Measurements from ENCODE around the gene RAD23B.
"Not testable (repeated sequence)": the region's sequence is repeated elsewhere in the genome, so short reads cannot be mapped to it uniquely, and the experiment has no call there.

Gene RAD23B

DNA sequence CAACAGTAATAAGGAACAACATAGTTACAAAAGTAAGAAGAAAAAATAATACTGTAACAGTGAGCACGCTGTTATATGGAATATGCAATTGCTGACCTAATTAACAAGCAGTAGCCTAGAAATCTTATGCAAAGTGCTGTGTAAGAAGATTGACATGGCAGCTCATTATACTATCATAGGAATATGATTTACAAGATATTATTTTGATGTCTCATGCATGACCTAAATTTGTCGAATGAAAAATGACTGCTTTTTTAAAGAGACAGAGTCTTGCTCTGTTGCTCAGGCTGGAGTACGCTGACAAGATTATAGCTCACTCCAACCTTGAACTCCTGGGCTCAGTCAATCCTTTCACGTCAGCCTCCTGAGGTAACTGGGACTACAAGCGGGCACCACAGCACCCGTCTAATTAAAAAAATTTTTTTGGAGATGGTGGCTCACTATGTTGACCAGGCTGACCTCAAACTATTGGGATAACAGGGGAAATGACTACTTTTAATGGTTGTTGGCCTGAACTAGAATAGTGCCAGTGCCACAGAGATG lies 10.5 kb downstream of the RAD23B start:
- DNase-seq (ENCODE audit: low spot score): no peak

- no peak for DNase-seq (ENCODE audit: low spot score)
Observed at GRCh38 chr9:107294756-107295155, 11.7 kb downstream of the RAD23B start.

- DNase-seq (ENCODE audit: low spot score): no peak
Observed at GRCh38 chr9:107295995-107296394, 12.9 kb downstream of the RAD23B start.

GRCh38 chr9:107296592-107296991 lies 13.5 kb downstream of the RAD23B start:
- not testable (repeated sequence) for DNase-seq (ENCODE audit: low spot score)

DNA sequence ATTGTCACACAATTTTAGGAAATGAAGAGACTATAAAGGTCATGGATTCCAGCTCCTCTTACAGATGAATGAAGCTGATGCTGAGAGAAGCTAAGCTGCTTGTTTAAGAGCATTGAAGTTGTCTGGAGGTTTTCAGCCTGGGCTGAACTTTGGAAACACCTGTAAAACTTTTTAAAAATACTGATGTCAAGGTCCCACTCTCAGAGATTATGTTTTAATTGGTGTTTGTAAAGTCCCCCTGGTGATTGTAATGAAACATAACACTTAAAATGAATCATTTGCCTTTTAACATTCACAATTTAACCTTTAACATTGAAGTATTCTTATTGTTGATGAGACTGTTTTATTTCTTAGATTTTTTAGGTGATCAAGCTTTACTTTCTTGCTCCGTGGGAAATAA lies 16.4 kb downstream of the RAD23B start:
- DNase-seq (ENCODE audit: low spot score): no peak

DNA sequence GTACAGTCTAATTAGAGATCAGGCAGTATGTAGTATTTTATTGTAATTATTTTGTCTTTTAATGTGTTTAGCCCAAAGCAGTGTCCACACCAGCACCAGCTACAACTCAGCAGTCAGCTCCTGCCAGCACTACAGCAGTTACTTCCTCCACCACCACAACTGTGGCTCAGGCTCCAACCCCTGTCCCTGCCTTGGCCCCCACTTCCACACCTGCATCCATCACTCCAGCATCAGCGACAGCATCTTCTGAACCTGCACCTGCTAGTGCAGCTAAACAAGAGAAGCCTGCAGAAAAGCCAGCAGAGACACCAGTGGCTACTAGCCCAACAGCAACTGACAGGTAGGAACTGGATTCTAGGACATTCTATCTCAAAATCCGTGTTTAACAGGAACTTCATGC lies 23.2 kb downstream of the RAD23B start:
- no peak for DNase-seq (ENCODE audit: low spot score)

GRCh38 chr9:107307331-107307730 lies 24.3 kb downstream of the RAD23B start:
- DNase-seq (ENCODE audit: low spot score): no peak

GRCh38 chr9:107308461-107308860 lies 25.4 kb downstream of the RAD23B start:
- no peak for DNase-seq (ENCODE audit: low spot score)

DNA sequence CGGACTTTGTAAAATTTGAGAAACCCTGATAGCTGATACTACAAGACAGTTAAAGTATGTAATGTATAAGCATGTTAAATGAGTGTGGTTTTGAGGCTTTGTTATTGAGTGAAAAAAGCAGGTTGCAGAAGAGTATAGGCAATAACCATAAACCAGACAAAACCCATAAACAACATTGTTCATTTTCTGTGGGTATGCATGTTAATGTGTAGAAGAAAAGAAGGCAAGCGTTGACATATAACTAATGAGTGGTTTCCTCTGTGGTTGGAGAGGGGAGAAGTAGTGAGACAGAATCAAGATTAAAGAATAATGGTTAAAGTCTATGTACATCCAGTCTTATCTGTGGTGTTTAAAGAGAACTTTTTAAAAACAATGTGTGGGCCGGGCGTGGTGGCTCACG lies 26.2 kb downstream of the RAD23B start:
- DNase-seq (ENCODE audit: low spot score): no peak

GRCh38 chr9:107312376-107313050 lies 29.4 kb downstream of the RAD23B start:
- no peak for DNase-seq (ENCODE audit: low spot score)

DNA sequence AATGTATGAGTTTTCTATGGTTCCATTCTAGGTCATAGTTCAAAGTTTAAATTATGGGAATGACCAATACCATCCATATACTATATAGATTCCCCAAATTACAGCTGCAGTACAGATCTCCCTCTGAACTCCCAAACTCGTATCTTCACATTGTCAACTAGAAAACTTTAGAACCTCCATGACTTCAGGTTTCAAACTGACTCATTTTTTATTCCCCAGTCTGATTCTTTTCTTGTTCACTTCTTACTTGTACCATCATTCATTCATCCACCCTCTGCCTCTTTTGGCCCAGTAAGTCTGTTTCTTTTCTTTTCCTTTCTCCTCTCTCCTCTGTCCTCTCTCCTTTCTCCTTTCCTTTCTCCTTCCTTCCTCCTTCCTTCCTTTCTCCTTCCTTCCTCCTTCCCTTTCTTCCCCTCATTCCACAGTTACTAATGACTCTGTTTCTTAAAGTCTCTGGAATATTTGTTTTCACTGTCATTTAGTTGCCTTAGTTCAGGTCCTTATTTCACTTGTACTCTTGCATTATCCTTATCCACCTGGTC lies 30.5 kb downstream of the RAD23B start:
- DNase-seq (ENCODE audit: low spot score): no peak

GRCh38 chr9:107314763-107315162 lies 31.7 kb downstream of the RAD23B start:
- no peak for DNase-seq (ENCODE audit: low spot score)

DNA sequence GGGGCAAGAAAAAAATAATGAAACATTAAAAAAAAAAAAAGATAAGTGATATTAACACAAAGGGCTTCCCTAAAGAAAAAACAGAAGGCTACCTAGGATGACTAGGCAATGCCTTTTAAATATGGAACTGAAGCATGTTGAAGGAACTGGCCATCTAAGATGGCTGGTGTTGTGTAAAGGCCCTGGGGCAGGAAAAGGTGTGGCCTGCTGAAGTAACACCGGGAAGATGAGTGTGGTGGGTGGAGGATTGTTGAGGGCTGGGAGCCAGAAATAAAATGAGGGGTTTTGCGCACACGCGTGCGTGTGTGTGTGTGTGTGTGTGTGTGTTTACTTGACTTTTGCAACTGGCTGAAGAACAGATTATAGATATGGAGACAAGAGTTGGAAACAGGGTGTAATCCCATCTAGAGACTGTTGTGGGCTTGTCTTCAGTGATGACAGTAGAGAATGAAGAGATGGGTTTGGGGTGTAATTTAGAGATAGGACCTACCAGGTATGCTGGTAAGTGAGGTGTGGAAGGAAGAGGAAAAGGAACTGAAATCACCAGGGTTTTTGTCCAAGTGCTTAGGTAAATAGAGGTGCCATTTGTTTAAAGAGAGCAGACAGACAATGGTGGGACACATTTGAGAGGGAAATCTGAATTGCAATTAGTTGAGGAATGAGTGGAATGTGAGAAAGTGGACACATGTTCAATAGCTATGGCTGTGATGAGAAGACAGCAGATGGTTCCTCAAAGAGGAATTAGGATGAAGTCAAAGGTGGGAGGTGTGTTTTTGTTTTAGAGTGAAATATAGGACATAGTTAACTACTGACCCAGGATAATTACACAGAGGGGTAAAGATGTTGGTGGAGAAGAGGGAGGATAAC lies 33.9 kb downstream of the RAD23B start:
- DNase-seq (ENCODE audit: low spot score): no peak

DNA sequence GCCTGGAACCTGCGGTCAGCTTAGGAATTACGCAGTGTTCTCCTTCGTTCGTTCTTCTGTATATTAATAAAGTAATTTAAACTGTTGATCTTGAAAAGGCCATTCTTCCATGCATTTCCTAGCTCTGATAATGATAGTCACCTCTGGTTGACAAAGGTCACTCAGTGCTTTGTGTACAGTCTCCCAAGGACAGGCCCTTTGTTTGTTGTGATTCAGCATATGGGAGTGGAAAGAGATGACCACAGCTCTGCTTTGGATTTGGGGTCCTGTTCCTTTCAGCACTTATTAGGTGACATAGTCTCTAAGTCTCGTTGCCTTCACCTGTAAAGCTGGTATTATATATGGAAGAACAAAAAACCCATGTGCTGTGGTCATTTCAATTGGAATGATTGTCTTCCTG lies 39.6 kb downstream of the RAD23B start:
- DNase-seq (ENCODE audit: low spot score): no peak

GRCh38 chr9:107323836-107324585 lies 40.9 kb downstream of the RAD23B start:
- no peak for DNase-seq (ENCODE audit: low spot score)

- no peak for DNase-seq (ENCODE audit: low spot score)
Observed at GRCh38 chr9:107325842-107326241, 42.8 kb downstream of the RAD23B start.

DNA sequence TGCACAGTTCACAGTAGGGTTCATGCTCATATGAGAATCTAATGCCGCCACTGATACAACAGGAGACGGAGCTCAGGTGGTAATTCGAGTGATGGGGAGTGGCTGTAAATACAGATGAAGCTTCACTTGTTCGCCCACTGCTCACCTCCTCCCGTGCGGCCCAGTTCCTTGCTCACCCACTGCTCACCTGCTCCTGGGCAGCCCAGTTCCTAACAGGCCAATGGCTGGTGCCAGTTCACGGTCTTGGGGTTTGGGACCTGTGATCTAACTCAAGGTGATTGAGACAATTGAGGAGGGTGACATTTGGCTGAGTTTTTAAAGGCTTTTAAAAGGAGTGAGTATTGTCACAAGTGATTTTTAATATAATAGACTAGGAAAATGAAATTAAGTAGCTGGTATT lies 45.4 kb downstream of the RAD23B start:
- DNase-seq (ENCODE audit: low spot score): no peak

DNA sequence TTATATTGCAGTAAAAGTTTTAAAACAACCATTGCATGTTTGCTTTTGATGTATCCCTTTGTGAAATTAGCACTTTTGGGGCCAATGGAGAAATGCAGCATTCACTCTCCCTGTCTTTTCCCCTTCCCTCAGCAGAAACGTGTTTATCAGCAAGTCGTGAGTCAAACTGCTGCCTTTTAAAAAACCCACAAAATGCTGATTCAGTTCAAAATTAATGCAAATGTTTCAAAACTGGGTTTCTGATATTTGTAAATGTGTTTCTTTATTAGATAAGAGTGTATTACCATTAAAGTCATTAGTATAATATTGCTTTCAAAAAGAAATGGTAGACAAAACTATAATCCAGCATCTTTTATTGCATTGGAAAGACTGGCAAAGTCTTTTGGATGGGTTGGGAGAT lies 47.3 kb downstream of the RAD23B start:
- DNase-seq (ENCODE audit: low spot score): no peak

- no peak for DNase-seq (ENCODE audit: low spot score)
Observed at GRCh38 chr9:107332883-107333282, 49.8 kb downstream of the RAD23B start.

GRCh38 chr9:107333363-107333762 lies 50.3 kb downstream of the RAD23B start:
- no peak for DNase-seq (ENCODE audit: low spot score)

- no peak for DNase-seq (ENCODE audit: low spot score)
Observed at GRCh38 chr9:107334103-107334776, 51.2 kb downstream of the RAD23B start.

GRCh38 chr9:107335331-107335730 lies 52.3 kb downstream of the RAD23B start:
- no peak for DNase-seq (ENCODE audit: low spot score)
